Mucosa of rectum (tissue), 2 donors: ENCODE measurements around the gene METRNL.

ENCODE experiments used
- H3K27ac ChIP-seq, 2 donors: one replicate each; pipeline ENCODE4 v1.7.0; 2013; ENCODE audit warnings: inconsistent platforms in 2 of 2, low read depth in 2 of 2, low read length in 2 of 2
- H3K27me3 ChIP-seq, 2 donors: one replicate each; pipeline ENCODE4 v1.7.0; 2013; ENCODE audit warnings: low read length in 2 of 2; ENCODE audit not compliant: control insufficient read depth in 2 of 2, insufficient read depth in 2 of 2
- H3K36me3 ChIP-seq, 2 donors: one replicate each; pipeline ENCODE4 v1.7.0; 2013; ENCODE audit warnings: low read length in 2 of 2; ENCODE audit not compliant: control insufficient read depth in 2 of 2, insufficient read depth in 2 of 2
- H3K4me1 ChIP-seq, 2 donors: one replicate each; pipeline ENCODE4 v1.7.0; 2013; ENCODE audit warnings: low read length in 2 of 2, mild to moderate bottlenecking in 1 of 2; ENCODE audit not compliant: control insufficient read depth in 2 of 2, insufficient read depth in 2 of 2
- H3K4me3 ChIP-seq, 2 donors: one replicate each; pipeline ENCODE4 v1.7.0; 2013; ENCODE audit warnings: low read length in 2 of 2
- H3K9ac ChIP-seq, 2 donors: one replicate each; pipeline ENCODE4 v1.7.0; 2013; ENCODE audit warnings: low read length in 2 of 2, low read depth in 1 of 2, mild to moderate bottlenecking in 1 of 2
- H3K9me3 ChIP-seq, 2 donors: one replicate each; pipeline ENCODE4 v1.7.0; 2013; ENCODE audit warnings: low read length in 2 of 2; ENCODE audit not compliant: control insufficient read depth in 2 of 2
- donor health status: healthy.
- donor health status: Normal muscosa, but diverticular disease.

The METRNL gene

GRCh38 chr17:83111516-83112282, 32.3 kb downstream of the METRNL start:
- H3K36me3 ChIP-seq, result no peaks in the 10 kb centered on the region
- H3K27me3 ChIP-seq, result peaks cover 24 to 33% of the 10 kb centered on the region in 2 donors
- peaks cover 14 to 18% of the 10 kb centered on the region in 2 donors for H3K4me1 ChIP-seq
- no peaks in the 10 kb centered on the region for H3K9me3 ChIP-seq
- H3K4me3 ChIP-seq, result no peak overlapping the region
- H3K9ac ChIP-seq, result no peak overlapping the region
- no peak overlapping the region for H3K27ac ChIP-seq

DNA sequence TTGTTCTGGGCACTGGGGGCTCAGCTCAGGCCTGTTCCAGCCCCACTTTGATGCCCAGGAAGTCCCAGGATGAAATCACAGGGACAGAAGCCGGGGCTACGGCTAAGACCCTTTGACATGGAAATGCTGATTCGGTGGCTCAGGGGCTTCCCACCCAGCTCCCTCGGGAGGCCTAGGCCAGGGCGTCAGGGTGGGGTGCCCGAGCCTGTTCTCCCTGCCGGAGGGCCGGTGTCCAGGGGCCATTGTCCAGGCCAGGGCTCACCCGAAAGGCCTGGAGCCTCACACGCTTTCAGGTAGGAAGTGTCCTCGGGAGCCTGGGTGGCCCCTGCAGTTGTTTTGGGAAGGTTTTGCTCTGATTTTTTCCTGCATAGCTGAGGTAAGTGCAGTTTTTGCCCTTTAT, 34.0 kb downstream of the METRNL start:
- Histone ChIP-seq H3K4me3 (no peak overlapping the region), H3K9me3 (no peaks in the 10 kb centered on the region), H3K36me3 (no peaks in the 10 kb centered on the region), H3K27me3 (peaks cover 18 to 29% of the 10 kb centered on the region in 2 donors), H3K27ac (no peak overlapping the region), H3K4me1 (peaks cover 14 to 18% of the 10 kb centered on the region in 2 donors), H3K9ac (no peak overlapping the region)

DNA sequence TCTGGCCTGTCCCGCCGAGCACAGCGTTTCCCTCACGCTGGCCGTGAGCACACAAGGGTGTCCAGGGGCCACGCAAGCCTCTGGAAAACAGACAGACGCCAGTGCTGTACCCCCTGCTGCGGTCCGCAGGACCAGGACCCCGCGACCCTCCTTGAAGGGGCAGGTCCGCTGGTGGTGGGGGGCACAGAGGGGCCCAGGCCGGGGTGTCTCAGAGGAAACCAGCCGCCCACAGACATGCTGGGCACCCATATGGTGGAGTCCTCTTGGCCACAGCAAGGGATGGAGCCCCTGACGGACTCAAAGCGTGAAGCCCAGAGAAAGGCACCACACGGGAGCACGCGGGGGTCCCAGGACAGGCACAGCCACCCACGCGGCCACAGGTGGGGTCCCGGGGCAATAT, 34.4 kb downstream of the METRNL start:
- H3K4me3 ChIP-seq, result no peak overlapping the region
- H3K27me3 ChIP-seq, result peaks cover 14 to 25% of the 10 kb centered on the region in 2 donors
- no peaks in the 10 kb centered on the region for H3K36me3 ChIP-seq
- H3K27ac ChIP-seq, result no peak overlapping the region
- H3K4me1 ChIP-seq, result peaks cover 14 to 20% of the 10 kb centered on the region in 2 donors
- no peaks in the 10 kb centered on the region for H3K9me3 ChIP-seq
- no peak overlapping the region for H3K9ac ChIP-seq

DNA sequence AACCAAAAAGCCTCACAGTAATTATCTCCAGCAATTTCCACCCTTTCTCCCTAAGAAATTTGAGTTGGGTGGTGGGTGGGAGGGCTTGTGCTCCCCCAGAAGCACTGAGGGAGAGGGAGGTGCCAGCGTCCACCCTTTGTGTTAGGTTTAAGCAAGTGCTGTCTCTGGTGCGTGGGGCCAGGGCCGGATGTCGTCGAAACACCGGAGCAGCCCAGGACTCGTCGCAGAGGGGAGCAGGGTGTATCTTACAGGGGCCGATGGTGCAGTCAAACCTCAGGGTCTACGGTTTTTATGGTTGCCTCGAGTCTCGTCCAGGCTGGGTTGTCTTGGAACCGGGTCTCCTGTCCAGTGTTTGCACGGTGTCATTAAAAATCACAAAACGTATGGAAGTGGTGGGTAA, 35.3 kb downstream of the METRNL start:
- Histone ChIP-seq H3K27ac (no peak overlapping the region), H3K4me1 (peaks cover 11 to 17% of the 10 kb centered on the region in 2 donors), H3K9me3 (no peaks in the 10 kb centered on the region), H3K27me3 (peaks cover 7 to 18% of the 10 kb centered on the region in 2 donors), H3K4me3 (no peak overlapping the region), H3K9ac (no peak overlapping the region), H3K36me3 (no peaks in the 10 kb centered on the region)

DNA sequence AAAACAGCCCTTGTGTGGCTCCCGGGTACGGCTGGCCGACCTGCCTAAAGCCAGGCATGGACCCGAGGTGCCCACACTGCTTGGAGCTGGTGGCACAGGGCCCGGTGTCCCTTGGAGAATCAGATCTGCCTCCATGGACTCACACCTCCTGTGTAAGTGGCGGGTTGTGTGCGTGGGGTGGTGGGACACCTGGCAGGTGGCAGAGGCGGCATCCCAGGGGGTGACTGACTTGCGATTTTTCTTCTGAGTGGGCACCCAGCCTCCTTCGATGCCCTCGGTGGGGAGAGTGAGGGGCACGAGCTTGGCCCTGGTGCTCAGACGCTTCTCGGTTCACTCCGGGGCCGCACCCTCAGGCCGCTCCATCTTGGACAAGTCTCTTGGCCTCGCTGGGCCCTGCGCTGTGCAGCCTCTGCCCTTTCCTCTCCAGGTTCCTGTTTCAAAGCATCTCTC, 35.8 kb downstream of the METRNL start:
- Histone ChIP-seq H3K9ac (no peak overlapping the region), H3K4me1 (peaks cover 6 to 12% of the 10 kb centered on the region in 2 donors), H3K4me3 (no peak overlapping the region)

GRCh38 chr17:83115832-83116231, 36.4 kb downstream of the METRNL start:
- H3K4me3 ChIP-seq, result no peak overlapping the region
- no peaks in the 10 kb centered on the region for H3K36me3 ChIP-seq
- H3K9ac ChIP-seq, result no peak overlapping the region
- H3K27ac ChIP-seq, result no peak overlapping the region
- no peaks in the 10 kb centered on the region for H3K9me3 ChIP-seq
- peaks cover 5 to 13% of the 10 kb centered on the region in 2 donors for H3K27me3 ChIP-seq
- peaks cover under 1 to 5% of the 10 kb centered on the region in 2 donors for H3K4me1 ChIP-seq

More for the DNA sequence above, 35.8 kb downstream of the METRNL start:
- no peaks in the 10 kb centered on the region for H3K36me3 ChIP-seq
- peaks cover 5 to 18% of the 10 kb centered on the region in 2 donors for H3K27me3 ChIP-seq
- no peak overlapping the region for H3K27ac ChIP-seq
- no peaks in the 10 kb centered on the region for H3K9me3 ChIP-seq

GRCh38 chr17:83116311-83116771, 36.9 kb downstream of the METRNL start:
- H3K27ac ChIP-seq, result no peak overlapping the region
- H3K9me3 ChIP-seq, result no peaks in the 10 kb centered on the region
- no peak overlapping the region for H3K4me3 ChIP-seq

GRCh38 chr17:83116783-83117555, 37.6 kb downstream of the METRNL start:
- Histone ChIP-seq H3K4me1 (peaks cover 0 to 3% of the 10 kb centered on the region in 2 donors), H3K27ac (no peak overlapping the region), H3K4me3 (no peak overlapping the region), H3K36me3 (no peaks in the 10 kb centered on the region), H3K9me3 (no peaks in the 10 kb centered on the region), H3K9ac (no peak overlapping the region), H3K27me3 (peaks cover 2 to 3% of the 10 kb centered on the region in 2 donors)

More at GRCh38 chr17:83116311-83116771, 36.9 kb downstream of the METRNL start:
- Histone ChIP-seq H3K4me1 (peaks cover 0 to 3% of the 10 kb centered on the region in 2 donors), H3K27me3 (peaks cover 4 to 9% of the 10 kb centered on the region in 2 donors), H3K36me3 (no peaks in the 10 kb centered on the region), H3K9ac (no peak overlapping the region)

- Histone ChIP-seq H3K9me3 (no peaks in the 10 kb centered on the region), H3K9ac (no peak overlapping the region), H3K4me3 (no peak overlapping the region), H3K36me3 (no peaks in the 10 kb centered on the region), H3K27ac (no peak overlapping the region), H3K4me1 (peaks cover 0 to 3% of the 10 kb centered on the region in 2 donors), H3K27me3 (peaks cover 0 to 2% of the 10 kb centered on the region in 2 donors)
Observed at GRCh38 chr17:83117583-83117982, 38.2 kb downstream of the METRNL start.
